GM23248 (cell line): Measurements from ENCODE around the gene CLSTN2. TPM values are rescaled to one million over a fixed set of nuclear protein-coding genes. Genes with fewer than 3 reads are reported as not detected.

Source experiments
- DNase-seq: peaks from one replicate; pipeline ENCODE4 v3.0.0-alpha.2; 2015
- H2AFZ ChIP-seq: fragments of 200-600 bp; sonication (generic); 2 replicates; pipeline ENCODE4 v1.6.1; 2016; ENCODE audit warnings: antibody characterized with exemption
- H3F3A ChIP-seq: fragments of 200-600 bp; sonication (generic); 2 replicates; pipeline ENCODE4 v1.6.1; 2016; ENCODE audit warnings: mild to moderate bottlenecking, antibody characterized with exemption, mixed run types; ENCODE audit not compliant: insufficient read depth
- H3K27ac ChIP-seq: fragments of 200-600 bp; sonication (generic); 2 replicates; pipeline ENCODE4 v1.5.1; 2016; ENCODE audit warnings: mild to moderate bottlenecking
- H3K27me3 ChIP-seq: fragments of 200-600 bp; sonication (generic); replicated peaks from 2 replicates; pipeline ENCODE4 v1.6.1; 2016; ENCODE audit warnings: mild to moderate bottlenecking; ENCODE audit not compliant: insufficient read depth
- H3K36me3 ChIP-seq: fragments of 200-600 bp; sonication (generic); 2 replicates; pipeline ENCODE4 v1.6.1; 2016; ENCODE audit warnings: low read depth, mild to moderate bottlenecking
- H3K4me1 ChIP-seq: fragments of 200-600 bp; sonication (generic); 2 replicates; pipeline ENCODE4 v1.6.1; 2016; ENCODE audit warnings: mild to moderate bottlenecking; ENCODE audit not compliant: insufficient read depth
- H3K4me2 ChIP-seq: fragments of 200-600 bp; sonication (generic); one replicate; pipeline ENCODE4 v1.6.1; 2016; ENCODE audit warnings: mild to moderate bottlenecking; ENCODE audit not compliant: unreplicated experiment
- H3K4me3 ChIP-seq: fragments of 200-600 bp; sonication (generic); 2 replicates; pipeline ENCODE4 v1.5.1; 2016; ENCODE audit warnings: mild to moderate bottlenecking
- H3K79me2 ChIP-seq: fragments of 200-600 bp; sonication (generic); 2 replicates; pipeline ENCODE4 v1.6.1; 2016; ENCODE audit warnings: mild to moderate bottlenecking; ENCODE audit not compliant: insufficient read depth
- H3K9ac ChIP-seq: fragments of 200-600 bp; sonication (generic); 2 replicates; pipeline ENCODE4 v1.6.1; 2016; ENCODE audit warnings: mild to moderate bottlenecking
- H3K9me2 ChIP-seq: fragments of 200-600 bp; sonication (generic); 2 replicates; pipeline ENCODE4 v1.6.1; 2016; ENCODE audit warnings: mixed run types, mild to moderate bottlenecking, moderate library complexity; ENCODE audit not compliant: insufficient read depth
- H3K9me3 ChIP-seq: fragments of 200-600 bp; sonication (generic); one replicate; pipeline ENCODE4 v1.6.1; 2017; ENCODE audit warnings: low read depth
- H4K20me1 ChIP-seq: fragments of 200-600 bp; sonication (generic); 2 replicates; pipeline ENCODE4 v1.6.0; 2016; ENCODE audit not compliant: insufficient read depth
- EZH2 ChIP-seq: fragments of 200-600 bp; sonication (generic); IDR thresholded peaks from 2 replicates; pipeline ENCODE4 v1.6.1; 2018; ENCODE audit warnings: antibody characterized with exemption, mild to moderate bottlenecking; ENCODE audit not compliant: insufficient read depth, poor library complexity, severe bottlenecking
- EZH2phosphoT487 ChIP-seq: fragments of 200-600 bp; sonication (generic); IDR thresholded peaks from 2 replicates; pipeline ENCODE4 v1.6.1; 2018; ENCODE audit warnings: antibody characterized with exemption, moderate library complexity, mild to moderate bottlenecking, low read depth; ENCODE audit not compliant: insufficient read depth
- WGBS, 2 experiments: methylation state at CpG; one replicate each; pipeline ENCODE4 v1.1.6; 2015 to 2017; ENCODE audit warnings: low lambda C conversion rate in 2 of 2, low coverage in 1 of 2; ENCODE audit errors: missing lambda C conversion rate in 2 of 2; 5-methylcytosine and 5-hydroxymethylcytosine counted together
- in situ Hi-C: fragments of 300-500 bp; cut with MboI; formaldehyde crosslinking; loops from 2 replicates; pipeline ENCODE4 v1.15.0; 2020
- polyA plus RNA-seq: library from polyadenylated mRNA; unstranded; fragments of >200 nt; fragmentation: Nextera tagmentation; extraction: Ambion mirVana; gene quantifications from 2 replicates; pipeline ENCODE4 v1.2.1, GENCODE V29; 2016
- total RNA-seq: library from RNA; depleted of rRNA; stranded (reverse); fragments of >200 nt; shearing (Covaris generic); gene quantifications from 2 replicates; pipeline ENCODE4 v1.2.3, GENCODE V29; 2014

The CLSTN2 gene
- total and polyA plus RNA-seq, 2 experiments from 2014 or later, result not detected

DNA sequence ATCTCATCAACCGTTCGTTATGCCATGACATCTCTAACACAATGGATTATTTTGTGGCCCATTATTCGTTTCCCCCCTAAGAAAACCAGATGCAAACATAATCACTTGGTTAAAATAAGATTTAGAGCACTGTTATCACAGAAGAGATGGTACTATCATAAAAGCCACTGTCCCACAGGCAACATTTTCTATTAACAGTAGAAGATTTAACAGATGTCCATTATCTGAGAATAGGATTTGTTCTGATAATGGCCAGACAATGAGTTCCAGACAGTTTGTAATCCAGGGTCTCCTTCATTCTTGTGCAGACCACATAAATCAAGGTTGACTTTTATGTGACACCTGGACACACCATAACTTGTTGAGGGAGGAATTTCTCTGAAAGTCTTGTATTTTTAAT is 153.1 kb downstream of the CLSTN2 start:
- Histone ChIP-seq H3K27me3 (no peaks in the 10 kb centered on the region), H3K36me3 (no peaks in the 10 kb centered on the region), H3K9me3 (no peaks in the 10 kb centered on the region), H3K4me3 (no peak overlapping the region), H3K4me2 (no peak overlapping the region), H2AFZ (no peak overlapping the region), H3K79me2 (no peaks in the 10 kb centered on the region), H3K9ac (no peak overlapping the region), H3F3A (no peaks in the 10 kb centered on the region), H3K4me1 (no peaks in the 10 kb centered on the region), H3K27ac (no peak overlapping the region), H3K9me2 (no peaks in the 10 kb centered on the region), H4K20me1 (no peaks in the 10 kb centered on the region)
- TF ChIP-seq EZH2 (no peak), EZH2phosphoT487 (no peak)
- in situ Hi-C loops, result no loop called here
- no peak for DNase-seq
- WGBS, 2 experiments, result 19 to 30% methylated on average over 3 of the region's 3 CpGs

DNA sequence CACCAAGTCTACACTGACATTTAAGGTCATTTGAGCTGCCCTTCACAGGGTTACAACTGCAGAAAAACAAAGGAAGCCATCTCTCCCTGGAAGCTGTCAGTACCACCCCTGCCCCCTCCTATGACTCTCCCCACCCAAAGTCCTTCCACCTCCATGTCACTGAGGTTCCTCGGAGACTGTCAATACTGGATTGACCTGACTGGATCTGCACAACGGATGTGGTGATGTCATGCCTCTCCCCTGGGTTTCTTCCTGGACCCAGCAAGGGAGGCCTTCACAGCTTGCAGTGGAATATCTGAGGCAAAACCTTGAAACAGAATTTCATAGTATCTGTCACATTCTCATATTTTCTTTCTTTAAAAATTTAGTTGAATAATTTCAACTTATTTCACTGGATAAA is 153.5 kb downstream of the CLSTN2 start:
- Histone ChIP-seq H3K27ac (no peak overlapping the region), H3K9ac (no peak overlapping the region), H2AFZ (no peak overlapping the region), H3K4me3 (no peak overlapping the region), H3K9me3 (no peaks in the 10 kb centered on the region), H4K20me1 (no peaks in the 10 kb centered on the region), H3K27me3 (no peaks in the 10 kb centered on the region), H3K4me2 (no peak overlapping the region), H3F3A (no peaks in the 10 kb centered on the region), H3K4me1 (no peaks in the 10 kb centered on the region), H3K79me2 (no peaks in the 10 kb centered on the region), H3K9me2 (no peaks in the 10 kb centered on the region), H3K36me3 (no peaks in the 10 kb centered on the region)
- WGBS, 2 experiments, result 31 to 35% methylated on average over 2 of the region's 2 CpGs
- in situ Hi-C loops, result no loop called here
- DNase-seq, result no peak
- TF ChIP-seq EZH2phosphoT487 (no peak), EZH2 (no peak)

DNA sequence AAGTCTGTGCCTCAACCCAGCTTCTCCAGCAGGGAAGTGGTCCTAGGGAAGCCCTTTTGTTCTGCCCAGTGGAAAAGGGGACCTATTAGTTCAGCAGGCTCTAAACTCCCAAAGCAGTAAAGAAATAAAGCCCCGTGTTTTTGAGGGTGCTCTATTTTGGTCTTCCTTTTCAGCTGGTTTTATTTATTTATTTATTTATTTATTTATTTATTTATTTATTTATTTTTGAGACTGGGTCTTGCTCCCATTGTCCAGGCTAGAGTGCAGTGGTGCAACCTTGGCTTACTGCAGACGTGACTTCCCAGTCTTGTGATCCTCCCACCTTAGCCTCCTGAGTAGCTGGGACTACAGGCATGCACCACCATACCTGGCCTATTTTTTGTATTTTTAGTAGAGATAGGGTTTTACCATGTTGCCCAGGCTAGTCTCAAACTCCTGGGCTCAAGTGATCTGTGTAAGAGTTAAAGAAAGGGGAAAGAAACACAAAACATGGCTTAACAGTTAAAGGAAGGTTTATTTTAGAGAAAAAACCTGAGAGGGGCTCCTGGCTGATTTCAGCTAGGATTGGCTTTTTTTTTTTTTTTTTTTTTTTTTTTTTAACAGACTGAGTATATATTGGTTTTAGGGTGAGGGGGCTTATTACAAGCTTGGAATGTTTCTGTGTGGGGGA is 154.6 kb downstream of the CLSTN2 start:
- H2AFZ ChIP-seq, result no peak overlapping the region

DNA sequence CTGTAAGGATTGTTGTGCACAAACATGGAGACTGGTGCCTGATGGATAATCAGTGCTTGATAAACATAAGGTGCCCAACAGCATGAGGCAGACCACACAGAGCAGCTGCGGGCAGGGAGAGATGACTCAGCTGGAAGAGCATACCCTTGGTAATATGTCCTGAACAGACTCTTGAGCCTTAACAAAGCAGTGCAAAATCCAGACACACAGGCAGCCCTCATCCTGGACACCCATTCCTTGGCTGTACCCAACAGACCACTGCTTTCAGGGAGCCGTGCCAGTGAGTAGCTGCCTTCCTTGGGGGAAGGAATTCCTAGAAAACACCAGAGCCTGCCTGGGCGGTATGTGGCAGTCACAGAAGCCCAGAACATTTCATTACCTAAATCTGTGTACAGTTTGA is 156.2 kb downstream of the CLSTN2 start:
- Histone ChIP-seq H3K27me3 (no peaks in the 10 kb centered on the region), H3K4me1 (no peaks in the 10 kb centered on the region), H3K9me2 (no peaks in the 10 kb centered on the region), H3K4me2 (no peak overlapping the region), H3F3A (no peaks in the 10 kb centered on the region), H3K36me3 (no peaks in the 10 kb centered on the region), H3K9ac (no peak overlapping the region), H4K20me1 (no peaks in the 10 kb centered on the region), H2AFZ (no peak overlapping the region), H3K79me2 (no peaks in the 10 kb centered on the region), H3K9me3 (no peaks in the 10 kb centered on the region), H3K4me3 (no peak overlapping the region), H3K27ac (no peak overlapping the region)
- no peak for DNase-seq
- no peak for TF ChIP-seq EZH2phosphoT487
- TF ChIP-seq EZH2, result no peak
- 15 to 16% methylated on average over 3 of the region's 3 CpGs for WGBS, 2 experiments
- in situ Hi-C loops, result no loop called here

More for the DNA sequence above, 154.6 kb downstream of the CLSTN2 start:
- Histone ChIP-seq H3K27me3 (no peaks in the 10 kb centered on the region), H3K9me2 (no peaks in the 10 kb centered on the region), H3K36me3 (no peaks in the 10 kb centered on the region), H3K27ac (no peak overlapping the region), H3K4me1 (no peaks in the 10 kb centered on the region), H3F3A (no peaks in the 10 kb centered on the region), H3K9me3 (no peaks in the 10 kb centered on the region), H3K79me2 (no peaks in the 10 kb centered on the region), H3K9ac (no peak overlapping the region), H4K20me1 (no peaks in the 10 kb centered on the region), H3K4me2 (no peak overlapping the region), H3K4me3 (no peak overlapping the region)
- in situ Hi-C loops, result no loop called here
- 45 to 49% methylated on average over 2 of the region's 2 CpGs for WGBS, 2 experiments
- TF ChIP-seq EZH2 (no peak), EZH2phosphoT487 (no peak)
- no peak for DNase-seq
